Activated T-cell treated with anti-CD3 and anti-CD28 coated beads, Interleukin-2, amount 50 U/mL, for 1 hour (primary cell): ENCODE results near the gene BLOC1S5.
"Not testable (repeated sequence)": the region's sequence is repeated elsewhere in the genome, so short reads cannot be mapped to it uniquely, and the experiment has no call there.

Source experiments
- DNase-seq: peaks from one replicate; pipeline ENCODE4 v3.0.0-alpha.2; 2020

The BLOC1S5 gene

GRCh38 chr6:7991536-7991935 lies 72.7 kb downstream of the BLOC1S5 start:
- no peak for DNase-seq

GRCh38 chr6:7986219-7986618 lies 78.0 kb downstream of the BLOC1S5 start:
- DNase-seq = no peak

GRCh38 chr6:7983967-7984366 lies 80.2 kb downstream of the BLOC1S5 start:
- DNase-seq = not testable (repeated sequence)

- DNase-seq = no peak
These were observed 84.4 kb downstream of the BLOC1S5 start for GRCh38 chr6:7979831-7980230.

GRCh38 chr6:7978736-7979135 lies 85.5 kb downstream of the BLOC1S5 start:
- no peak for DNase-seq

- no peak for DNase-seq
These were observed 87.6 kb downstream of the BLOC1S5 start for GRCh38 chr6:7976485-7977056.

- DNase-seq = no peak
These were observed 88.4 kb downstream of the BLOC1S5 start for GRCh38 chr6:7975764-7976146.

GRCh38 chr6:7974938-7975763 lies 89.0 kb downstream of the BLOC1S5 start:
- DNase-seq = no peak

GRCh38 chr6:7974565-7974937 lies 89.6 kb downstream of the BLOC1S5 start:
- DNase-seq = no peak

- no peak for DNase-seq
These were observed 90.6 kb downstream of the BLOC1S5 start for GRCh38 chr6:7973584-7973983.

GRCh38 chr6:7971499-7971898 lies 92.7 kb downstream of the BLOC1S5 start:
- DNase-seq = no peak

GRCh38 chr6:7970616-7971015 lies 93.6 kb downstream of the BLOC1S5 start:
- no peak for DNase-seq
